ENCODE results near the gene ZNF223.
A peak's percentile ranks its signal among the peaks of the same experiment; 100 is the strongest.

ZNF223 gene

DNA sequence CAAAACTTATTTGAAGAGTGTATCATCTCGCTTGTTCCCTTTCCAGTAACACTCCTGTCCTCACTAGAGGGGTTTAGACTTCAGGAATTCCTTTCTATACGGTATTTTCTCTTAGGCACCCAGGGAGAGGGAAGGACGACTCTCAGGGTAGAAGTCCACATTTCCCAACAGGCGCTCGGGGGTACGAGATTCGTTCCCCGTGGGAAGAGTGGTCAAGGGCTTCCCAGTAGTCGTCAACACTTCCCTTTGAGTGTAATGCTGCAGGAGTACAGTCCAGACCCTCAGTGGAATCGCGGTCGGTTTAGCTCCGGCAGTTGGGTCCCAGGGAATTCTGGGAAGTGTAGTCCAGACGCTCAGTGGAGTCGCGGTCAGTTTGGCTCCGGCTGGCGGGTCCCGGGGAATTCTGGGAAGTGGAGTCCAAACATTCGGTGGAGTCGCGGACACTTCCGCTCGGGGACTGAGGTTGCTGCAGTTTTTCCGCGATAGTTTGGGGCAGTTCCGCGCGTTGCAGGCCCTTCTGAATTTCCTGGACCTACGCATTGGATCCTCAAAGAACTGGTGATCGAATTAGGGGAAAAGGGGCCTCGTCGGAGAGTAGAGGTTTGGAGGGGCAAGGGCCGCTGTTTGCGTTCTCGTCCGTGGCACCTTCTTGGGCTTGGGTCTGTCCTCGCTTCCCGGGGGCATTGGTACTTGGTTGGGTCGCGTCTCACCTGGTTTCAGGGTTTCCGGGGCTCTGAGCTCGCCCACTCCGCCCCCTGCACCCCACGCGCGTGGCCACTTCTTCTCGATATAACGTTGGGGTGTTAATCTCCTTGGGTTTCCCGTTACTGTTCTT lies 42.3 kb downstream of the ZNF223 start, which contains the start of gene ZNF224:
ZNF224 (plus strand) TSS at position 431 of the 835 bp plus-strand sequence. CDS start 3,513 bp downstream, outside the sequence.
- ATAC-seq = peak; percentile 98
- TF ChIP-seq, protein P1, sequence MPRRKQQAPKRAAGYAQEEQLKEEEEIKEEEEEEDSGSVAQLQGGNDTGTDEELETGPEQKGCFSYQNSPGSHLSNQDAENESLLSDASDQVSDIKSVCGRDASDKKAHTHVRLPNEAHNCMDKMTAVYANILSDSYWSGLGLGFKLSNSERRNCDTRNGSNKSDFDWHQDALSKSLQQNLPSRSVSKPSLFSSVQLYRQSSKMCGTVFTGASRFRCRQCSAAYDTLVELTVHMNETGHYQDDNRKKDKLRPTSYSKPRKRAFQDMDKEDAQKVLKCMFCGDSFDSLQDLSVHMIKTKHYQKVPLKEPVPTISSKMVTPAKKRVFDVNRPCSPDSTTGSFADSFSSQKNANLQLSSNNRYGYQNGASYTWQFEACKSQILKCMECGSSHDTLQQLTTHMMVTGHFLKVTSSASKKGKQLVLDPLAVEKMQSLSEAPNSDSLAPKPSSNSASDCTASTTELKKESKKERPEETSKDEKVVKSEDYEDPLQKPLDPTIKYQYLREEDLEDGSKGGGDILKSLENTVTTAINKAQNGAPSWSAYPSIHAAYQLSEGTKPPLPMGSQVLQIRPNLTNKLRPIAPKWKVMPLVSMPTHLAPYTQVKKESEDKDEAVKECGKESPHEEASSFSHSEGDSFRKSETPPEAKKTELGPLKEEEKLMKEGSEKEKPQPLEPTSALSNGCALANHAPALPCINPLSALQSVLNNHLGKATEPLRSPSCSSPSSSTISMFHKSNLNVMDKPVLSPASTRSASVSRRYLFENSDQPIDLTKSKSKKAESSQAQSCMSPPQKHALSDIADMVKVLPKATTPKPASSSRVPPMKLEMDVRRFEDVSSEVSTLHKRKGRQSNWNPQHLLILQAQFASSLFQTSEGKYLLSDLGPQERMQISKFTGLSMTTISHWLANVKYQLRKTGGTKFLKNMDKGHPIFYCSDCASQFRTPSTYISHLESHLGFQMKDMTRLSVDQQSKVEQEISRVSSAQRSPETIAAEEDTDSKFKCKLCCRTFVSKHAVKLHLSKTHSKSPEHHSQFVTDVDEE (CRISPR knock-in tag; IDR thresholded peaks at IDR 0.05) = peak; percentile 66; the same call in 1 of the 2 replicates
- TF ChIP-seq BACH2 (CRISPR knock-in tag; IDR thresholded peaks at IDR 0.05; ENCODE audit: borderline replicate concordance) = no peak
- 0 out of 2 replicates have a peak, but pooled peaks have one; percentile 42 for TF ChIP-seq CSDC2 (CRISPR knock-in tag; IDR thresholded peaks at IDR 0.05)
- no peak for TF ChIP-seq ZFP3 (CRISPR knock-in tag; IDR thresholded peaks at IDR 0.05)
- TF ChIP-seq ESRRG (CRISPR knock-in tag; IDR thresholded peaks at IDR 0.05) = no peak
- TF ChIP-seq ZNF70 (CRISPR knock-in tag; IDR thresholded peaks at IDR 0.05) = no peak
- TF ChIP-seq, protein P2, sequence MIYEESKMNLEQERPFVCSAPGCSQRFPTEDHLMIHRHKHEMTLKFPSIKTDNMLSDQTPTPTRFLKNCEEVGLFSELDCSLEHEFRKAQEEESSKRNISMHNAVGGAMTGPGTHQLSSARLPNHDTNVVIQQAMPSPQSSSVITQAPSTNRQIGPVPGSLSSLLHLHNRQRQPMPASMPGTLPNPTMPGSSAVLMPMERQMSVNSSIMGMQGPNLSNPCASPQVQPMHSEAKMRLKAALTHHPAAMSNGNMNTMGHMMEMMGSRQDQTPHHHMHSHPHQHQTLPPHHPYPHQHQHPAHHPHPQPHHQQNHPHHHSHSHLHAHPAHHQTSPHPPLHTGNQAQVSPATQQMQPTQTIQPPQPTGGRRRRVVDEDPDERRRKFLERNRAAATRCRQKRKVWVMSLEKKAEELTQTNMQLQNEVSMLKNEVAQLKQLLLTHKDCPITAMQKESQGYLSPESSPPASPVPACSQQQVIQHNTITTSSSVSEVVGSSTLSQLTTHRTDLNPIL (CRISPR knock-in tag; IDR thresholded peaks at IDR 0.05; ENCODE audit: low read depth) = no peak

DNA sequence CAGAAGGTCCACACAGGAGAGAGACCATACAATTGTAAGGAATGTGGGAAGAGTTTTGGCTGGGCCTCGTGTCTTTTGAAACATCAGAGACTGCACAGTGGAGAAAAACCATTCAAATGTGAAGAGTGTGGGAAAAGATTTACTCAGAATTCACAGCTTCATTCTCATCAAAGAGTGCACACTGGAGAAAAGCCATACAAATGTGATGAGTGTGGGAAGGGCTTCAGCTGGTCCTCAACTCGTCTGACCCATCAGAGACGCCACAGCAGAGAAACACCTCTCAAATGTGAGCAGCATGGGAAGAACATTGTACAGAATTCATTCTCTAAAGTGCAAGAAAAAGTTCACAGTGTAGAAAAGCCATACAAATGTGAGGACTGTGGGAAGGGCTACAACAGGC lies 55.9 kb downstream of the ZNF223 start:
- no peak for TF ChIP-seq ZFP30 (CRISPR knock-in tag; IDR thresholded peaks at IDR 0.05)
- no peak for TF ChIP-seq ARNTL (CRISPR knock-in tag; IDR thresholded peaks at IDR 0.05; ENCODE audit: borderline replicate concordance, low read depth)
- TF ChIP-seq TOX (CRISPR knock-in tag; IDR thresholded peaks at IDR 0.05; ENCODE audit: borderline replicate concordance) = no peak
- TF ChIP-seq, protein P1 (CRISPR knock-in tag; IDR thresholded peaks at IDR 0.05) = no peak
- no peak for TF ChIP-seq SNAI2 (CRISPR knock-in tag; IDR thresholded peaks at IDR 0.05)
- TF ChIP-seq, protein P3, sequence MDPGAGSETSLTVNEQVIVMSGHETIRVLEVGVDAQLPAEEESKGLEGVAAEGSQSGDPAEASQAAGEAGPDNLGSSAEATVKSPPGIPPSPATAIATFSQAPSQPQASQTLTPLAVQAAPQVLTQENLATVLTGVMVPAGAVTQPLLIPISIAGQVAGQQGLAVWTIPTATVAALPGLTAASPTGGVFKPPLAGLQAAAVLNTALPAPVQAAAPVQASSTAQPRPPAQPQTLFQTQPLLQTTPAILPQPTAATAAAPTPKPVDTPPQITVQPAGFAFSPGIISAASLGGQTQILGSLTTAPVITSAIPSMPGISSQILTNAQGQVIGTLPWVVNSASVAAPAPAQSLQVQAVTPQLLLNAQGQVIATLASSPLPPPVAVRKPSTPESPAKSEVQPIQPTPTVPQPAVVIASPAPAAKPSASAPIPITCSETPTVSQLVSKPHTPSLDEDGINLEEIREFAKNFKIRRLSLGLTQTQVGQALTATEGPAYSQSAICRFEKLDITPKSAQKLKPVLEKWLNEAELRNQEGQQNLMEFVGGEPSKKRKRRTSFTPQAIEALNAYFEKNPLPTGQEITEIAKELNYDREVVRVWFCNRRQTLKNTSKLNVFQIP (CRISPR knock-in tag; IDR thresholded peaks at IDR 0.05; ENCODE audit: borderline replicate concordance, low read depth) = no peak
- no peak for TF ChIP-seq ZFP3 (CRISPR knock-in tag; IDR thresholded peaks at IDR 0.05)
- no peak for TF ChIP-seq ESRRG (CRISPR knock-in tag; IDR thresholded peaks at IDR 0.05)
- no peak for ATAC-seq

DNA sequence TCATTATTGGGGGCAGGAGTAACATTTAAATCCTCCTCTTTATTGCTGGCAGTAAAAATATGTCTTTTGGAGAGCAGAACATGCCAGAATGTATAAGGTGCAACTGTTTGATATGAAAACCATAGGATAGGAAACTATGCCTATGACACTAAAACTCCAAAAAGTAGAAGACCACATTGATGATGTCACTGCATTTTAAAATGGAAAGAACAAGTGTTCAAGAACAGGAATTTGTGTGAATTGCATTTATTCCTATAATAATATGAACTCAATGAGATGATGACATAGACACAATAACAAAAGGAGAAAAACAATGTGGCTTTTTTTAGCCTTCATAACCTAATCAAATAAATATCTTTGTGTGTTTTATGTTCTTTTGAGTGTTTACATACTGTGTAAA lies 57.6 kb downstream of the ZNF223 start:
- no peak for ATAC-seq
- TF ChIP-seq ZC3H10 (CRISPR knock-in tag; IDR thresholded peaks at IDR 0.05) = no peak
- TF ChIP-seq ESRRG (CRISPR knock-in tag; IDR thresholded peaks at IDR 0.05) = no peak
- no peak for TF ChIP-seq ARNTL (CRISPR knock-in tag; IDR thresholded peaks at IDR 0.05; ENCODE audit: borderline replicate concordance, low read depth)
- TF ChIP-seq GLIS3 (CRISPR knock-in tag; IDR thresholded peaks at IDR 0.05) = no peak
- no peak for TF ChIP-seq OSR1 (CRISPR knock-in tag; IDR thresholded peaks at IDR 0.05)
- no peak for TF ChIP-seq TCF4 (CRISPR knock-in tag; IDR thresholded peaks at IDR 0.05; ENCODE audit: borderline replicate concordance)
- TF ChIP-seq CSDC2 (CRISPR knock-in tag; IDR thresholded peaks at IDR 0.05) = no peak
- TF ChIP-seq, protein P1 (CRISPR knock-in tag; IDR thresholded peaks at IDR 0.05) = no peak
- no peak for TF ChIP-seq RARB (CRISPR knock-in tag; IDR thresholded peaks at IDR 0.05)
- TF ChIP-seq TOX (CRISPR knock-in tag; IDR thresholded peaks at IDR 0.05; ENCODE audit: borderline replicate concordance) = no peak
- no peak for TF ChIP-seq ZFP30 (CRISPR knock-in tag; IDR thresholded peaks at IDR 0.05)
- TF ChIP-seq, protein P2 (CRISPR knock-in tag; IDR thresholded peaks at IDR 0.05; ENCODE audit: low read depth) = no peak
- TF ChIP-seq BACH2 (CRISPR knock-in tag; IDR thresholded peaks at IDR 0.05; ENCODE audit: borderline replicate concordance) = no peak
- no peak for TF ChIP-seq ZFP3 (CRISPR knock-in tag; IDR thresholded peaks at IDR 0.05)

Data from SK-N-SH treated with all-trans-retinoic acid at 6 μM for 48 hours (cell line).